Keratinocyte (primary cell): ENCODE results near the gene XYLB. TPM values are rescaled to one million over a fixed set of nuclear protein-coding genes. Genes with fewer than 3 reads are reported as not detected.

ENCODE experiments used
- DNase-seq: peaks from one replicate; pipeline ENCODE4 v3.0.0-alpha.2; 2011; ENCODE audit warnings: low read depth, missing footprints, low spot score
- FAIRE-seq: peaks from 2 replicates; lab custom pipeline; 2011; peaks lifted over from hg19 to GRCh38; lab: Jason Lieb, UNC
- H2AFZ ChIP-seq: 2 replicates; pipeline ENCODE4 v1.6.0; 2012; ENCODE audit warnings: low read length, control low read depth, inconsistent platforms; ENCODE audit not compliant: control insufficient read depth
- H3K27ac ChIP-seq: 2 replicates; pipeline ENCODE4 v1.5.1; 2011; ENCODE audit warnings: low read length; ENCODE audit not compliant: control insufficient read depth, insufficient read depth
- H3K27me3 ChIP-seq: 3 replicates; pipeline ENCODE4 v1.6.0; 2011; ENCODE audit warnings: low read length; ENCODE audit not compliant: control insufficient read depth, insufficient read depth; ENCODE audit errors: extremely low read depth
- H3K36me3 ChIP-seq, 2 experiments: 2 replicates in 1 of 2; 3 replicates in 1 of 2; pipeline ENCODE4 v1.5.1; 2011; ENCODE audit warnings: low read length in 2 of 2, mild to moderate bottlenecking in 1 of 2; ENCODE audit not compliant: control insufficient read depth in 2 of 2, insufficient read depth in 2 of 2; ENCODE audit errors: extremely low read depth in 1 of 2
- H3K4me1 ChIP-seq: 3 replicates; pipeline ENCODE4 v1.5.1; 2011; ENCODE audit warnings: low read length; ENCODE audit not compliant: control insufficient read depth, insufficient read depth; ENCODE audit errors: extremely low read depth
- H3K4me2 ChIP-seq: 3 replicates; pipeline ENCODE4 v1.6.0; 2011; ENCODE audit warnings: low read depth, low read length; ENCODE audit not compliant: control insufficient read depth, insufficient read depth; ENCODE audit errors: extremely low read depth
- H3K4me3 ChIP-seq, 3 experiments: fragments of 200-600 bp in 1 of 3; sonication (generic) in 1 of 3; 2 replicates in 2 of 3; 3 replicates in 1 of 3; pipeline ENCODE4 v1.5.1; 2011 to 2016; ENCODE audit warnings: low read length in 3 of 3, mild to moderate bottlenecking in 3 of 3, control low read depth in 2 of 3, inconsistent platforms in 1 of 3, low read depth in 1 of 3, mixed read lengths in 1 of 3, mixed run types in 1 of 3, moderate library complexity in 1 of 3; ENCODE audit not compliant: control insufficient read depth in 2 of 3, insufficient read depth in 2 of 3; ENCODE audit errors: extremely low read depth in 1 of 3
- H3K79me2 ChIP-seq: 2 replicates; pipeline ENCODE4 v1.6.0; 2012; ENCODE audit warnings: low read length; ENCODE audit not compliant: control insufficient read depth, insufficient read depth
- H3K9ac ChIP-seq: 3 replicates; pipeline ENCODE4 v1.6.0; 2011; ENCODE audit warnings: low read length; ENCODE audit not compliant: control insufficient read depth, insufficient read depth; ENCODE audit errors: extremely low read depth
- H3K9me1 ChIP-seq: 3 replicates; pipeline ENCODE4 v1.6.0; 2011; ENCODE audit warnings: low read length; ENCODE audit not compliant: control insufficient read depth, insufficient read depth; ENCODE audit errors: extremely low read depth
- H3K9me3 ChIP-seq: 2 replicates; pipeline ENCODE4 v1.5.1; 2012; ENCODE audit warnings: low read depth, low read length; ENCODE audit not compliant: control insufficient read depth
- H4K20me1 ChIP-seq: 3 replicates; pipeline ENCODE4 v1.6.0; 2011; ENCODE audit warnings: low read length; ENCODE audit not compliant: control insufficient read depth, insufficient read depth; ENCODE audit errors: extremely low read depth
- EZH2 ChIP-seq: IDR thresholded peaks from one replicate; pipeline ENCODE4 v1.6.1; 2012; ENCODE audit warnings: inconsistent platforms, mild to moderate bottlenecking, low read length, moderate library complexity
- dilution Hi-C: fragments of 300-500 bp; cut with MboI; formaldehyde crosslinking; loops from one replicate; pipeline ENCODE4 v1.7.0; 2020; ENCODE audit warnings: low sequenced_read_pairs; ENCODE audit not compliant: extremely low pct_ligation_motif_present
- polyA plus RNA-seq, 5 experiments: library from polyadenylated mRNA; depleted of rRNA in 3 of 5; stranded (reverse) in 3 of 5; stranded (forward) in 1 of 5; unstranded in 1 of 5; fragments of >200 nt; gene quantifications; 1 replicate in 1 of 5; 2 replicates in 3 of 5; 3 replicates in 1 of 5; pipeline versions ENCODE4 v1.2.1 to v1.2.3, GENCODE V29; 2011 to 2012; ENCODE audit warnings: missing spikeins in 2 of 5, low read depth in 1 of 5, low replicate concordance in 1 of 5
- TF ChIP-seq, protein P1 (sequence below), 3 experiments: IDR thresholded peaks in 1 of 3; conservative IDR thresholded peaks in 1 of 3; optimal IDR thresholded peaks in 1 of 3; 2 replicates in 2 of 3; 3 replicates in 1 of 3; pipeline versions ENCODE3 to v1.5.1; 2011; ENCODE audit warnings: low read length in 3 of 3, mild to moderate bottlenecking in 3 of 3, moderate library complexity in 2 of 3, control low read depth in 1 of 3, inconsistent platforms in 1 of 3; ENCODE audit not compliant: insufficient read depth in 2 of 3; ENCODE audit errors: extremely low read depth in 1 of 3

The XYLB gene
- polyA plus RNA-seq, 1 donor (not counting 4 experiments of a cell fraction or from before 2014, with no cell fraction given) = 1.8 TPM

DNA sequence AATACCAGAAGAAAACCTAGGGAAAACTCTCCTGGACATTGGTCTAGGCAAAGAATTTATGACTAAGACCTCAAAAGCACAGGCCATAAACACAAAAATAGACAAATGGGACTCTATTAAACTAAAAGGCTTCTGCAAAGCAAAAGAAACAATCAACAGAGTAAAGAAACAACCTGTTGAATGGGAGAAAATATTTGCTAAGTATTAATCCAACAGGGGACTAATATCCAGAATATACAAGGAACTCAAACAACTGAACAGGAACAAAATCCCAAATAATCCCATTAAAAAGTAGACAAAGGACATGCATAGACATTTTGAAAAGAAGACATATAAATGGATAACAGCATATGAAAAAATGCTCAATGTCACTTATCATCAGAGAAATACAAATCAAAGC lies 100.2 kb downstream of the XYLB start:
- H3K27me3 ChIP-seq = no peaks in the 10 kb centered on the region
- no peak for TF ChIP-seq EZH2
- TF ChIP-seq, protein P1, sequence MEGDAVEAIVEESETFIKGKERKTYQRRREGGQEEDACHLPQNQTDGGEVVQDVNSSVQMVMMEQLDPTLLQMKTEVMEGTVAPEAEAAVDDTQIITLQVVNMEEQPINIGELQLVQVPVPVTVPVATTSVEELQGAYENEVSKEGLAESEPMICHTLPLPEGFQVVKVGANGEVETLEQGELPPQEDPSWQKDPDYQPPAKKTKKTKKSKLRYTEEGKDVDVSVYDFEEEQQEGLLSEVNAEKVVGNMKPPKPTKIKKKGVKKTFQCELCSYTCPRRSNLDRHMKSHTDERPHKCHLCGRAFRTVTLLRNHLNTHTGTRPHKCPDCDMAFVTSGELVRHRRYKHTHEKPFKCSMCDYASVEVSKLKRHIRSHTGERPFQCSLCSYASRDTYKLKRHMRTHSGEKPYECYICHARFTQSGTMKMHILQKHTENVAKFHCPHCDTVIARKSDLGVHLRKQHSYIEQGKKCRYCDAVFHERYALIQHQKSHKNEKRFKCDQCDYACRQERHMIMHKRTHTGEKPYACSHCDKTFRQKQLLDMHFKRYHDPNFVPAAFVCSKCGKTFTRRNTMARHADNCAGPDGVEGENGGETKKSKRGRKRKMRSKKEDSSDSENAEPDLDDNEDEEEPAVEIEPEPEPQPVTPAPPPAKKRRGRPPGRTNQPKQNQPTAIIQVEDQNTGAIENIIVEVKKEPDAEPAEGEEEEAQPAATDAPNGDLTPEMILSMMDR (optimal IDR thresholded peaks at IDR 0.05 in 1 of 3, IDR thresholded peaks at IDR 0.05 in 1 of 3, conservative IDR thresholded peaks at IDR 0.05 in 1 of 3; ENCODE audit: extremely low read depth in 1 of 3, insufficient read depth in 2 of 3, low read length in 3 of 3) = no peak
- dilution Hi-C loops = no loop called here
- no peaks in the 10 kb centered on the region for H4K20me1 ChIP-seq
- H2AFZ ChIP-seq = no peak overlapping the region
- FAIRE-seq (no peak), DNase-seq (no peak)
- no peaks in the 10 kb centered on the region for H3K4me1 ChIP-seq
- H3K27ac ChIP-seq = no peak overlapping the region
- H3K9ac ChIP-seq = no peak overlapping the region
- no peaks in the 10 kb centered on the region for H3K36me3 ChIP-seq
- no peaks in the 10 kb centered on the region for H3K79me2 ChIP-seq
- no peak overlapping the region for H3K4me3 ChIP-seq
- H3K9me3 ChIP-seq = no peaks in the 10 kb centered on the region
- no peaks in the 10 kb centered on the region for H3K9me1 ChIP-seq
- H3K4me2 ChIP-seq = no peak overlapping the region

DNA sequence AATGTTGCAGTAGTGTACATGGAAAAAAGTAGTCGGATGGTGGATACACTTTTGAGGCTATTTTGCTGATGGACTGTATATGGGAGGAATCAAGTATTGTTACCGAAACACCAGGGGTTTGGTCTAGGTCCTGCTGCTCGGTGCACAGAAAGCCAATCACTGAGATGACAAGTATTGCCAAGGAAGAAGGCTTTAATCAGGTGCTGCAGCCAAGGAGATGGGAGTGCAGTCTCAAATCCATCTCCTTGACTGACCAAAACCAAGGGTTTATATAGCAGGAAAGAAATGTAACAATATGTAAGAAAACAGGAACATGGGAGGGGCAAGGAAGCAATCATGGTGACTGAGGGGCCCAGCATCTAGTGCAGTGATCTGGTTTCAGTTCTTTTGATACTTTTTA lies 104.3 kb downstream of the XYLB start:
- dilution Hi-C loops = no loop called here
- Histone ChIP-seq H3K9me3 (no peaks in the 10 kb centered on the region), H3K4me2 (no peak overlapping the region), H3K27ac (no peak overlapping the region), H3K4me3 (no peak overlapping the region), H3K27me3 (no peaks in the 10 kb centered on the region), H4K20me1 (no peaks in the 10 kb centered on the region), H3K4me1 (peaks cover 3% of the 10 kb centered on the region), H2AFZ (no peak overlapping the region), H3K36me3 (no peaks in the 10 kb centered on the region), H3K9ac (no peak overlapping the region), H3K9me1 (no peaks in the 10 kb centered on the region), H3K79me2 (no peaks in the 10 kb centered on the region)
- FAIRE-seq (no peak), DNase-seq (no peak)
- TF ChIP-seq, protein P1 (optimal IDR thresholded peaks at IDR 0.05 in 1 of 3, IDR thresholded peaks at IDR 0.05 in 1 of 3, conservative IDR thresholded peaks at IDR 0.05 in 1 of 3; ENCODE audit: extremely low read depth in 1 of 3, insufficient read depth in 2 of 3, low read length in 3 of 3) = no peak
- TF ChIP-seq EZH2 = no peak
